Superior temporal gyrus (tissue), 1 donor: ENCODE data around the gene COLEC12.
A peak's percentile ranks its signal among the peaks of the same experiment; 100 is the strongest.

Experiments
- DNase-seq: peaks from one replicate; pipeline ENCODE4 v3.0.0-alpha.2; 2016; ENCODE audit errors: extremely low spot score

Gene COLEC12

DNA sequence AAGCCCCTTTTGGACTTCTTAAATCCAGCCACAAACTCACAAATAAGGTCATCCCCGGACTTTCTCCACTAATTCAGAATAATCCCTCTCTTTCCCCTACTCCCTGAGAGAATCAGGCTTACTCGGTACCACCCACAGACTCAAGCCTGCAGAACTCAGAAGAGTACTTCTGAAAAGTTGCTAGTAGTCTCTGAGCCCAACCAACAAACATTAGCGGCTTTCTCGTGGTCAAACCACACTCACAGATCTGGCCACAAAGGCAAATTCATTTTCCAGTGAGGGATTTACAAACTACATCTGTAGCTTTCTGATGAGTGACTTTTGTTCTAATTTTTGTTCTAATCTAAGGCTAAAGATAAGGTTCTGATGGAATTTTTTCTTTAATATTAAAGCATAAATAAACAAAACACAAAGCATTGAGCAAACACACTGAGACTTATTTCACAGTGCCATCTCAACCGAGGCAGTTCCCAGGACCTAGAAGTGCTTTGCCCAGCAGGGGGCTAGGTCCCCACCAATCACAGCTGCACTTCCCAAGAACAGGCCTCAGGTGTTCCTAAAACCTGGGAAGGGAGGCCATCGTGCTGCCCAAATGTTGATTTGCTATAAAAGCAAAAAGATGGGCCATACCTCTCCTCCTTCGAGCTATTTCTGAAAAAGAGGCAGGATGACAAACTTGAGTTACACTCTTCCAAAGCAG lies 110.7 kb downstream of the COLEC12 start:
- no peak for DNase-seq

DNA sequence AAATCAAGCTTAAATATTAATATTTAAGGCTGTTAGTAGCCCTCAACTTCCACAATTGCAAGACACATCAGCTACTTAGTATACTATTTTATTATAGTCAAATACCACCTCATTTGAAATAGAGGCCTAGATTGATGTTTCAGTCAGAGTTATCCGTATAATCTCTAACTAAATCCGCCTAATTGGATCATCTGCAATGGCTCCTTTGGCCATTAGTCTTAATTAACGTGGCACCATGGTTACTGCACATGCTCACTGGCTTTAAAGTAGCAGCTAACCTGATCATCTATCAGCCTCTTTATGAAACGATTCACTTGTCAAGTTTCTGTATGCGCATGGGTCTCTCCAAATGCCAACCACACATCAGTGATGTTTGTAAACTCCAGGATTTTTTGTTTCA lies 112.3 kb downstream of the COLEC12 start:
- DNase-seq, result no peak

DNA sequence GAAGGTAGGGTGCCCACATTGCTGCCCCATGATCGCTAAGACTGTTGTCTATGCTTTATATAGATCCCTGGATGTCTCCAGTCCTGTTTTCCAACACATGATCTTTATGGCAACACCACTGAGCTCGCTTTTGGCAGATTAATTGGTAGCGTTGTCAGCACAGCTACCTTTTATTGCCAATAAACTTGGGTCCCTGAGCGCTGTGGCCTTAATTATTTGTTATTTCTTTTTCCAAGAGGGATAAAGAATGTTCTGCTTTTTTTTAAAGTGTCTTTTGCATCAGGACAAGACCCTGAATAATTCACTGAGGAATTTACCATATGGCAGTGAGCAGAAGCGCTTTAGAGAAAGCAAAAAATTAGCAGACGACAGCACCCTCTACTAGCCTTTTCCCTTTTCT lies 113.5 kb downstream of the COLEC12 start:
- DNase-seq, result no peak

DNA sequence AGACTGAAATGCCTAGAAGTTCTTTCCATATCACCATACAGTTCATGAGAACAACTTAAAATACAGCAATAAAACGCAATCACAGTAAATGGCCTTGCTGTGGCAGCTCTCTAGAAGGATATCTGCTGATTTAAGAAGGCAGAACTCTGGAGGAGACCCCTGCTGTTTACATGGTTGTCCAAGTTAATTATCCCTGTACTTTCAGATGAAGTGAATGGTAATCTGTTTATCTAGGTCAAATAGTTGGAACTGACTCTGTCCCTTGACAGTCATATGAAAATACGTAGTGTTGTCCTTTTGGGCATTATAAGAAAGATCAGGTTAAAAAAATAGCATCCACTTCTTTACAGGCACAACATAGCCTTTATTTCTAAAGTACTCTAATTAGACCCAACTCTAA lies 115.6 kb downstream of the COLEC12 start:
- DNase-seq, result no peak

DNA sequence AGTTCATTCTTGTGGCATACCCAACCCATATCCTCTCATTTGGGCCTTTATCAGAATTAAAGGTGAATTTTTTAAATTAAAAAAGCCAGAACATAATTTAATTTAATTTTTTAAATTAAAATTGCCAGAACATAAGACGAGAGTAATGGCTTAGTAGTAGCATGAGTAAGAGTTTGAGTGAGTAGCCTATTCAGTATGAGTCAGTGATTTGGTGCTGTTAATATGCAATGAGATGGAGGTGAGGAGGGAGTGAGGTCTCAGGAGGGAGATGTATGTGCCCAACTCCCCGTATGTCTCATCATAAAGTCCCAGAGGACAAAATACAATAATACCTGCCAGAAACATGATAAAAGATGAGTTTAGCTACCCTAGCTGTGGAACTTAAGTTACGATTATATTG lies 117.4 kb downstream of the COLEC12 start:
- DNase-seq, result no peak

DNA sequence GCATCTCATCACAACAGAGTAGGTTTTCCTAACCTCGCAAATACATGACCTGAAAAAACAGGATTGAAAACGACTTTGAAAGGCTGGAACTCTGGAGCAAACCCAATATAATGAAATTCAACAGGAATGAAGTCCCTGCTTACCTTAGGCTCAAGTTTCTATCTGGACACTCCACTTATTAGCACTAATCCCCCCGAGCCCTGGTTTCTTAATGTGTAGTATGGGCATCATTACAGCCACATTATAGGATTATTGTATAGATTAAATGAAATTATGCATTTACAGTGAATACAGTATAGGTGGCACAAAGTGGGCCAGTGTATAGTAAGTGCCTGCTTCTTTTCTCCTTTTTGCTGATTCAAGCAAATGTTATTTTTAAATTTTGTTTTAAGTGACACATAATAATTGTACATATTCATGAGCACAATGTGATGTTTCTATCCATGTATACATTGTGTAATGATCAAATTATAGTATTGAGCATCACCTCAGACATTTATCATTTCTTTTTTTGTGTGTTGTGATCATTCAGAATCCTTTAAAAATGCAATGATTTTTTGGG lies 118.0 kb downstream of the COLEC12 start:
- no peak for DNase-seq

DNA sequence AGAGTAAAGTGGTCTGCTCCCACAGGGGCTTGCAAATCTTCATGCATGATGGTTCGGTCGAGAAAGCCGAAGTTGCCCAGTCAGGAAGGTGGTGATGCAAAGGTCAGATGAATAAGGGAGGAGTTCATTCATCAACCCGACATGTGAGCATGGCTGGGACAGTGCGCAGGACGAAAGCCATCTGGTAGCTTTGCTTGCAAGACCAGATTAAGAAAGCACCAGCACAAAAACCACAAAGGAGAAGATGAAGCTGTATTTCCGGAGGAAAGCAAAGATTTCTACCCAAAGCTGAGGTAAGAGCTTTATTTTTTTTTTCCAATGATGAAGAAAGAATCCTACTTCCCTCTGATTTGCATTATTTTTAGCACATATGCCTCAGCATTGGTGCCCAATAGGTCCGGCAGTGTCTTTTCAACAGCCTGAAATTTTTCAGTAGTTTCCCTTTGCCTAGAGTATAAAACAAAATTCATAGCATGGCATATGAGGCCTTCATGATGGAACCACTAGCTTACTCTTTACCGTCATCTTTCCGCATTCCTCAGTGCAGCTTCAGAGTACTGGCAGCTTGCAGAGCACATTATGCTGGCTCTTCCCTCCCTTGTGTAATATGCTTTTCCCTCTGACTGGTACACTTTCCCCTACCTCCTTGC lies 120.7 kb downstream of the COLEC12 start:
- DNase-seq, result no peak

DNA sequence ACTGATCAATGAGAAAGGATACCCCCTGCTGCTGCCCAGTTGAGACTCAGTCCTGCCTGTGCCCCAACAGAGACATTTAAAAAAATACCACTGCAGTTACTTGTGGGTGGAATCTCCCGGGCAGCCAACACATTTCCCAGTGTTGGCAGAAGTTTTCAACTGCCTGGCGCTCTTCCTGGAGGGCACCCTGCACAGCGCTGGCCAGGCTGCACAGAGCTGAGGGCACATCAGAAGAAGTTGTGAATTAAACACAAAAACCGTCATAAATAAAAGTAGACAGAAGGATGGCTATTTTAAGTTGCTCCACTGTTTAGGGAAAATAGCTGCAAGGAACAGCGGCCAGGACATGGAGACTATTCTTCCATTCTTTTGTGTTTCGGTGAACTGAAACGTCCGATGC lies 122.4 kb downstream of the COLEC12 start:
- DNase-seq, result peak; percentile 62

DNA sequence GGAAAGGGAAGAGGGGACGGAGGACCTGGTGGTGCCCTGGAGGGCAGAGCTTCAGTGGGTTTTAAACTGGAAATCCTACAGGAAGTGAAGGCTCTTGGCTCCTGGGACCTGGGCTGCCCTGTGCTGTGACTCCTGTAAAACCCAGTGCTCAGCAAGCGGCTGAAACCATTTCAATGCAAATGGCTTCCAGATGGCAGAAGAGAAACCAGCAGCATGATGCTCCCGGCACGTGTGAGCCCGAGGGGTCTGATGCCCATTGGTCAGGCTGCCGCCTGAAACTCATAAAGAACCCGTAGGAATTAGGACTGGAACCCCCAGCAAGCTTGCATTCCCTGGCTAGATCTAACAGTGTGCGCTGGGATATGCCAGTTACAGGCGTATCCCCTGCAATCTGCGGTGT lies 123.4 kb downstream of the COLEC12 start:
- DNase-seq, result no peak

DNA sequence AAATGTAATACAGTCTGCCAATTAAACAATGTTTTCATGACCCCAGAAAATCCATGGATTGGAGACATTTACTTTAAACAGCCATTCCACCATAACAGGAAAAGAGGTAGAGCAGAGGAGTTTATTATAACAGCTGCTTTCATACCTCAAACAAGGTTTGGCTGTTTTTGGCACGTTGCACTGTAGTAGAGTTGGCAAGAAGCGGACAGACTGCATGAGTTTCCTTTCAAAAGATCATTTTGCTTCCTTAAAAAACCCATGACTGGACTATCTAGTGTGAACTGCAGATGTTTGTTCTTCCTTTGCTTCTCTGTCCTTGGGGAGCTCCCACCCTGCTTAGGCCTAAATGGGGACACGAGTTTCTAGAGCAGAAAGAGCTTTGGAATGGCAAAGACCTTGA lies 124.2 kb downstream of the COLEC12 start:
- DNase-seq, result no peak

DNA sequence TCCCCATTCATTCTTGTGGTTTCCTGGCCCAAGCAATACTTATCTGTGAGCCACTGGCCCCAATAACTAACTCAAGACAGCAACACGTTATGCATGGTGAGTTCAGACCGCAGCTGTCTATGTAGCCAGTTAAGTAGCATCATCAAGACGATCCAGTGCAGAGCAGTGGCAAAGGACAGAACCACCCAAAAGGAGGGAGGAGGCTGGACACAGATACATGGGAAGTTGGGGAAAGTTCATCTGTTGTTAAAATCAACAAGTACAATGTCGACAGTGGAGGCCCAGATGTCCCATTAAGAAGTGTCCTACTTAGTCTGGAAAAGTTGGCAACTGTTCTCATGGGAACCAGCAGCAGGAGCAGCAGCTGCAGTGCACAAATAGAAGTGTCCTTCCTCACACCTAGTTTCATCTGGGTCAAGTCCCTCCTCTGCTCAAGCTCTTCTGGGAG lies 125.8 kb downstream of the COLEC12 start:
- no peak for DNase-seq

DNA sequence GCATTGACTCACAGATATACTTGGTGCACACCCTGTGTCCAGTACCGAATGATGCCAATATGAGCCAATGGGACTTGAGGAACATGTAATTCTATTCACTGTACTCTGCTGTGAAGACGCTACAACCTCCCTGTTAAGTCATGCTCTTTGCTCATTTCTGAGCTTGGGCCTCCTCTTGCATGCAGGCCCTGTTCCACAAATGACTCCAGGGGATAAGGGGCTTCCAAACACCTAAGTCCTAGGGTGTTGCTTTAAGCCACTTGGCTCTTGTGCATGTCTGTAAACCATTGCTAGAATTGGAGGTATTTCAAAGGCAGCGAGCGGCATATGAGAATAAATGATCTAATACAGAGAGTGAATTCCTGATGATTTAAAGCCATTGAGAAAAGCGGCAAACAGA lies 126.7 kb downstream of the COLEC12 start:
- no peak for DNase-seq

DNA sequence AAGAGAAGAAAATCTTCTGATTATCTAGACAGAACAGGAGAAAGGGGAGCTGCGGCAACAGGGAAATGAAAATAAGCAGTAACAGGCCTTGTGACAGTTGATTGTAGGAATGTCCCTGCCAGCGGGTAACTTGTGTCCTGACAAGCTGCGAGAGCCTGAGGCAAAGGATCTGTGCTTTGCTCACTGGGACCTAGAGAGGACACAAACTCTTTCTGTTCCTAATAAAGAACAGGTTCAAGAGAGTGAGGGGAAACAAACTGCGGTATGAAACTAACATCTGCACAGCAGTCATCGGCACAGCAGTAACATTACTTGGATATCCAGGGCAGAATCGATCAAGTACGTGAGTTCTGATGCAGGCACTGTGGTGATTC lies 128.9 kb downstream of the COLEC12 start:
- DNase-seq, result no peak

DNA sequence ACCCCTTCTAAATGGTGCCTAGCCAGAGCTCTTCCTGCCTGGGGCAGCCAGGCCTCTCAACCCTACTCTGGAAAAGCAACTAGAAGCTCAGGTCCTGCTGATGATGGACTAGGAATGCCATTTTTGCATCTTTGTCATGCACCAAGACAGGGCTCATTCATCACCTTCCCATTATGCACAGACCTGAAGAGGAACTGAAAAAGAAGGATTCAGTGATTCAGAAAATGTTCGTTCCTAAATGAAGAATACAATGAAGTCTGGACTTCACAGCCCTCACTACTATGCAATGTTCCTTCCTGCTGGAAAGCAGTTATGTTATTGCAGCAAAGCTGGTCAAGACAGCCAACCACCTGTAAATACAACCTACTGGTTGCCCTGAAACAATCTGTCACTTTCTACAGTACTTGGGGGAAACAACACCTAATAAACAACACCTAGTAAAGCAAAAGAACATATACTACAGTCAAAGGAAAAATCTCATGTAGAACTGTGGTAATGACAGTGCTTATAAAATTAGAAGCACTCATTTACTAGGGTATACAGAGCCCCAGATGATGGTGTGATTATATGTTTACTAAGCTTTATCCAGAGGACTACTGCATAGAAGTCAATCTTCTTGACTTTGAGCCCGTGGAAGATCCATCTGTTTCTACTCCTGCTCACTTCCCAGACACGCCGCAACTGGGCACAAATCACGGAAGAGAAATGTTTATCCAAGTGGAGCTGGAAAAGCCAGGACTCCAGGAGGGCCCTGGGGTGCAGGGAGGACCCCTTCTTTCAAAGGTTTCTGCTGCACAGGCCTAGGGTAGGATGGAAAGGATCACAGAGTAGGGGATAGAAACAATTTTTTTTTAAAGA lies 129.5 kb downstream of the COLEC12 start:
- no peak for DNase-seq

DNA sequence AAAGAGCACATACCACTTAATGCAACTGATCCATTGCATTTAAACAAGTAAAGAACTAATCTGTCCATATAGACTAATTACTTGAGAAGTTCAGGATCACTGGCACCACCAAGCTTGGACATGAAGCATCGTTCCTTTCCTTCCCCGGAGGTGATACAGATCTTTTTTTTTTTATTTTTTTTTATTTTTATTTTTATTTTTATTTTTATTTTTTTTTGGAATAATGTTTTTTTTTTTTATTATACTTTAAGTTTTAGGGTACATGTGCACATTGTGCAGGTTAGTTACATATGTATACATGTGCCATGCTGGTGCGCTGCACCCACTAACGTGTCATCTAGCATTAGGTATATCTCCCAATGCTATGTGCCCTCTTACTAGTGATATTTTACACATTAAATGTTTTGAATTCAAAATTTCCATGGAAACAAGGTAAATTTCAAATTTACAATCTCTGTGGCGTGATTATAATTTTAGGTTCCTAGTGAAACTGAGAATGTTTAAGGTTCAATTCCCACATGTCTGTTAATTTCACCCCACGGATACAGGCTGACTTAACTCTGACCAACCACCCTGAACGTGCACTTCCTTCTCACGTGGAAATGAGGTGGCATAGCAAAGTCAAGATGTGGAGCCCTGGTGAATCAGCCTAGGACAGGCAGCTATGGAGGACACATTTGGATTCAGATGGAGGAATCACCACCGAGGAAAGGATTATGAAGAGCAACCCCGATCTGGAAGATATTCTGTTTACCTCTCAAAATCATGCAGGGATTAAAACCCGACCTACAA lies 131.1 kb downstream of the COLEC12 start:
- no peak for DNase-seq

DNA sequence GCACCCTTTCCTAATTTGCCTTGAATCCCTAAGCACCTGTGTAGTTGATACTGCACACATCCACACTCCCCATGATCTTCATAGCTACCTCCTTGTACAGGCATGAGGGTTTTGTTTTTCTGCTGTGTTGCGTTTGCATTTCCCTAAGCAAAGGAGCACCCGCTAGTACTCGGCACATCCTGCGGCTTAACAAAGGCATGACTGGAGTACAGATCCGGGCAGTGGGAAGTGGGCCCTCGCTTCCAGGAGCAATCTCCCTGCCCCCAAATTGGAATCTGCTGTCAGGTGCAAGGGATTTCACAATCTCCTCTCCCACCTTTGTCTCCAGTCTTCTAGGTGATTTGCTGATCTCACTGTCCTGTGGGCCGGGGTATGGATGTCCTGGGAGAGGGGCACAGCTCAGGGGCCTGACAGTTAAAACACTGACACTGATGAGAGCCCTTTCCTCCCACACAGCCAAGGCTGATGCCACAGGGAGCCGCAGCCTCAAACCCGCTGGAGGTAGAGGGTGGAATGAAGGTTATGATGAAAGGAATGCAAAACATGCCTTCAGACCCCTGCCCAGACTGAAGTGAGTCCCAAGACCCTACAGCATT lies 133.9 kb downstream of the COLEC12 start:
- DNase-seq, result no peak

DNA sequence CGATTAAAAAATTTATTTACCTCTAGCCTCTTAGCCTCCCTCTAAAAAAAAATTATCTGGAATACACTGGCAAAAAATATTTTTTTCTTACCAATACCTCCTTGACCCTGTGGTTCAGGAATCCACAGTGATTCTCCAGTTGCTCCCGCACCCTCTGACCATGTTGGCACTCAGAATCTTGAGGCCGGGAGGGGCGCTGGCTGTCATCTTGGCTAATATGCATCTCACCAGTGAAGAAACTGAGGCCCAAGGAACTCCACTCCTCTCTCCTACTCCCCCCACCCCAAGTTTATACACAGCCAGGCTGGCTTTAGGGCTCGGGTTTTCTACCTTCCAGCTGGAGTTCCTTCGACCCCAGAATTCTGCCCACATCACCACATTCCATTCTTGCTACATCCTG lies 134.8 kb downstream of the COLEC12 start:
- DNase-seq, result no peak

DNA sequence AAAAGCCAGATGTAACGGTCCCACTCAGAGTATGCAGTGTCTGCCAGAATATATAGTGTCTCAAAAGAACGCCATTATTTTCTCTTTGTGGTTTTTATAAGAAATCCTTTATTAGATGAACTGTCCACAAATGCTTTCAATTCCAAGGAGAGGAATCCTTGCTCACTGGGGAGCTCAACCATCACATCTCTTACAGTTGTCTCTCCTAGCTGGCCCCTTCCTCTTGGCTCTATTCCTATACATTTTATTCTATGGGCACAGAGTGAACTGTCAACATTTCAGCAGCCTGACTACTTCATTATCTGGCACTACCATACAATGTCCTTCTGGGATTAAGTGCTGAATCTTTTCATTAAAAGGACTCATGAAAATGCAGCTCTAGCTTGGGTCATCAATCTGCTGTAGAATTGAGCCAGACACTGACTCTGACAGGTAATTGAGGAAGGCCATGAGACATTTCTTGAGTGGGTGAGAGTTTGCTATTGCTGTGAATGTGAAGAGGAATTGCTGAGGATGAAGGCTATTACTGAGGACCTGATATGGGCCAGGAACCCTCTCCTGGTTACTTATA lies 136.2 kb downstream of the COLEC12 start:
- no peak for DNase-seq

DNA sequence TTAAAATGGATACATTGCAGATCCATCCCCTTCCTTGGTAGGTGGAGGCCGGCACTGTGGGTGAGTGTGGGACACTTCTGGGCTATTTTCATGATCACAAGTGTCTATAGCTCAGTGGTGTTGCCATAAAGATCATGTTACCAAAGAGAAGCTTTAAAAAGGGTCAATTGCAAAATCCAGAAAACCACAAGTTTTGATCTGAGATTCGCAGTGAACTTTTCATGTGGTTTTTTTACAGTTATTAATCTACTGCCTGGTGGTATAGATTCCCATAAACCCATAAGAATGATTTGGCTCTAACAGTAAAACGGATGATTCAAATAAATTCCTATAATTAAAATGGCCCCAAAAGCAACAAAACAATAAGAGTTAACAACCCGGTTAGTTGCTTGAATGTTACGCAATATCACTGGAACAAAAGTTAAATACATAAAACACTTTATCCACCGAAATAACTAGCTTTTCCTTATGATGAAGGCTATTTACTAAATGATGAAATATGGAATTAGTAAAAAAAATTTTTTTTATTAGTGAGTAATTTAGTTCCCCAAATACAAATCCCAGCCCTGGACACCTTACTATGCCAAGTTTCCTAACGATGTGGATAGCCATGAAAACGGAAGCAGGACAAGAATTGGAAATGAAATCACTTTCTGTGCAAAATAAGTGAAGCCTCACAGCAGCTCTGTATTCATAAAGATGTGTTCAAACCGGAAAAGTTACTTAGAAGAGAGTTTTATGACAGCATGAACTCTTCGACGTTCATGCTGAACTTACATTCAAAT lies 137.0 kb downstream of the COLEC12 start:
- no peak for DNase-seq
